HCT116 (cell line): Measurements from ENCODE around the gene PKNOX2. TPM values are rescaled to one million over a fixed set of nuclear protein-coding genes. Genes with fewer than 3 reads are reported as not detected.

Experiments
- ATAC-seq: fragments of 200-7000 bp; cut with Tn5 transposase; 2 replicates; pipeline ENCODE4 v1.9.1; 2020; ENCODE audit warnings: mild to moderate bottlenecking, moderate library complexity
- BruUV-seq: library from RNA; stranded (reverse); fragments of 400-500 nt; replicated peaks from 2 replicates; lab custom pipeline; 2021; lab: Mats Ljungman, UMichigan
- CTCF ChIA-PET: fragments of 300-600 bp; sonication (Branson Sonifier 250); formaldehyde crosslinking; loops from one replicate; lab custom pipeline; 2021; ENCODE audit warnings: antibody characterized with exemption; lab: Charles Lee
- POLR2A ChIA-PET: fragments of 300-600, 350-600 bp; sonication (Branson Sonifier 250); formaldehyde crosslinking; loops from one replicate; lab custom pipeline; 2021; ENCODE audit warnings: antibody characterized with exemption; lab: Charles Lee
- RAD21 ChIA-PET, 2 experiments: fragments of 300-600 bp; sonication (Branson Sonifier 250); formaldehyde crosslinking; loops; one replicate each; lab custom pipeline; 2023; ENCODE audit warnings: low total read pairs in 2 of 2; ENCODE audit not compliant: uncharacterized antibody in 2 of 2, unreplicated experiment in 2 of 2, low non-redundant PET in 1 of 2; lab: Charles Lee
- DNase-seq: peaks from one replicate; pipeline ENCODE4 v3.0.0-alpha.2; 2010; ENCODE audit warnings: low read depth, low spot score
- H2AFZ ChIP-seq: fragments of 200-600 bp; shearing (Covaris generic), sonication (generic); 2 replicates; pipeline ENCODE4 v1.6.1; 2017; ENCODE audit warnings: low read depth, mixed run types, mixed read lengths, antibody characterized with exemption, low read length; ENCODE audit not compliant: poor library complexity, severe bottlenecking
- H3K27ac ChIP-seq: 2 replicates; pipeline ENCODE4 v1.5.1; 2012; ENCODE audit warnings: low read depth, low read length
- H3K27me3 ChIP-seq: fragments of 200-600 bp; sonication (generic); 2 replicates; pipeline ENCODE4 v1.6.1; 2016; ENCODE audit warnings: mixed run types, low read length, mixed read lengths; ENCODE audit not compliant: insufficient read depth
- H3K36me3 ChIP-seq, 2 experiments: fragments of 200-500 bp in 1 of 2; fragments of 200-600 bp in 1 of 2; sonication (Bioruptor generic) in 1 of 2; sonication (generic) in 1 of 2; 2 replicates each; pipeline versions ENCODE4 v1.5.1 to v1.6.1; 2014 to 2016; ENCODE audit warnings: low read length in 2 of 2, inconsistent platforms in 1 of 2, mixed read lengths in 1 of 2, mixed run types in 1 of 2; ENCODE audit not compliant: insufficient read depth in 2 of 2, control insufficient read depth in 1 of 2
- H3K4me1 ChIP-seq, 2 experiments: fragments of 200-600 bp in 1 of 2; sonication (generic) in 1 of 2; 2 replicates each; pipeline versions ENCODE4 v1.5.1 to v1.6.1; 2012 to 2017; ENCODE audit warnings: low read length in 2 of 2, inconsistent platforms in 1 of 2, mild to moderate bottlenecking in 1 of 2, mixed read lengths in 1 of 2, mixed run types in 1 of 2, moderate library complexity in 1 of 2; ENCODE audit not compliant: insufficient read depth in 2 of 2, control insufficient read depth in 1 of 2
- H3K4me2 ChIP-seq: fragments of 200-600 bp; sonication (generic); 2 replicates; pipeline ENCODE4 v1.6.1; 2017; ENCODE audit warnings: mixed run types, low read length, mixed read lengths
- H3K4me3 ChIP-seq, 2 experiments: fragments of 200-600 bp in 1 of 2; sonication (generic) in 1 of 2; replicated peaks in 1 of 2; 2 replicates each; pipeline ENCODE4 v1.5.1; 2011 to 2016; ENCODE audit warnings: low read length in 2 of 2, control low read depth in 1 of 2, low read depth in 1 of 2, mild to moderate bottlenecking in 1 of 2, mixed read lengths in 1 of 2, mixed run types in 1 of 2
- H3K79me2 ChIP-seq: fragments of 200-600 bp; sonication (generic); 2 replicates; pipeline ENCODE4 v1.6.1; 2017; ENCODE audit warnings: mild to moderate bottlenecking, mixed run types, low read length, moderate library complexity, mixed read lengths; ENCODE audit not compliant: insufficient read depth
- H3K9ac ChIP-seq: fragments of 200-600 bp; sonication (generic); 2 replicates; pipeline ENCODE4 v1.6.1; 2016; ENCODE audit warnings: low read length, mixed read lengths
- H3K9me2 ChIP-seq: fragments of 200-600 bp; sonication (generic), shearing (Covaris generic); 2 replicates; pipeline ENCODE4 v1.6.1; 2017; ENCODE audit warnings: mixed run types, mild to moderate bottlenecking, moderate library complexity; ENCODE audit not compliant: insufficient read depth
- H3K9me3 ChIP-seq, 2 experiments: fragments of 200-500 bp in 1 of 2; fragments of 200-600 bp in 1 of 2; sonication (Bioruptor generic) in 1 of 2; sonication (generic) in 1 of 2; 2 replicates each; pipeline ENCODE4 v1.6.1; 2014 to 2017; ENCODE audit warnings: low read length in 2 of 2, mixed read lengths in 2 of 2, inconsistent platforms in 1 of 2, low read depth in 1 of 2, mild to moderate bottlenecking in 1 of 2, mixed run types in 1 of 2, moderate library complexity in 1 of 2; ENCODE audit not compliant: control insufficient read depth in 1 of 2, insufficient read depth in 1 of 2
- H4K20me1 ChIP-seq: fragments of 200-600 bp; sonication (generic), shearing (Covaris generic); 2 replicates; pipeline ENCODE4 v1.6.1; 2017; ENCODE audit warnings: mixed run types, mild to moderate bottlenecking, moderate library complexity; ENCODE audit not compliant: insufficient read depth
- CBX3 ChIP-seq: IDR thresholded peaks from 2 replicates; pipeline ENCODE4 v1.6.1; 2012; ENCODE audit warnings: low read depth
- CEBPB ChIP-seq: IDR thresholded peaks from 2 replicates; pipeline ENCODE4 v1.6.1; 2012; ENCODE audit warnings: low read depth
- EGR1 ChIP-seq: IDR thresholded peaks from 2 replicates; pipeline ENCODE4 v1.6.1; 2012; ENCODE audit warnings: low read depth
- EZH2 ChIP-seq: fragments of 200-600 bp; sonication (generic); IDR thresholded peaks from 2 replicates; pipeline ENCODE4 v1.6.1; 2017; ENCODE audit warnings: antibody characterized with exemption, mixed run types
- EZH2phosphoT487 ChIP-seq: fragments of 200-600 bp; IDR thresholded peaks from 2 replicates; pipeline ENCODE4 v1.6.1; 2018; ENCODE audit warnings: antibody characterized with exemption, borderline replicate concordance
- JUND ChIP-seq: IDR thresholded peaks from 2 replicates; pipeline ENCODE4 v1.6.1; 2012
- POLR2A ChIP-seq: IDR thresholded peaks from 2 replicates; pipeline ENCODE4 v1.7.0; 2011; ENCODE audit warnings: borderline replicate concordance; ENCODE audit not compliant: insufficient read depth, insufficient read length; ENCODE audit errors: extremely low read depth
- POLR2AphosphoS5 ChIP-seq: IDR thresholded peaks from 2 replicates; pipeline ENCODE4 v1.6.1; 2011; ENCODE audit warnings: mild to moderate bottlenecking, low read depth, low read length, moderate library complexity
- RAD21 ChIP-seq: IDR thresholded peaks from 2 replicates; pipeline ENCODE4 v1.6.1; 2012; ENCODE audit warnings: low read depth, mild to moderate bottlenecking
- SP1 ChIP-seq: IDR thresholded peaks from 2 replicates; pipeline ENCODE4 v1.6.1; 2012; ENCODE audit warnings: low read depth
- SRF ChIP-seq: IDR thresholded peaks from 2 replicates; pipeline ENCODE4 v1.6.1; 2012; ENCODE audit warnings: low read depth
- YY1 ChIP-seq: IDR thresholded peaks from 2 replicates; pipeline ENCODE4 v1.6.1; 2011; ENCODE audit warnings: low read length, low read depth, moderate library complexity, mild to moderate bottlenecking; ENCODE audit not compliant: insufficient replicate concordance; ENCODE audit errors: extremely low read depth
- ZFX ChIP-seq: fragments of 450-650 bp; IDR thresholded peaks from 2 replicates; pipeline ENCODE4 v1.6.1; 2017
- ZNF274 ChIP-seq: fragments of 200-500 bp; sonication (Bioruptor generic); IDR thresholded peaks from 2 replicates; pipeline ENCODE4 v1.6.1; 2014; ENCODE audit warnings: mild to moderate bottlenecking, low read depth, low read length, inconsistent platforms
- intact Hi-C: fragments of 100-400 bp; cut with micrococcal nuclease; formaldehyde crosslinking; loops from 2 replicates; pipeline ENCODE4 v1.10.0; 2022
- total RNA-seq: library from RNA; stranded (reverse); gene quantifications from one replicate; pipeline ENCODE4 v1.2.1, GENCODE V29; 2021; ENCODE audit not compliant: unreplicated experiment
- TF ChIP-seq, protein P1 (sequence below): IDR thresholded peaks from 2 replicates; pipeline ENCODE4 v1.6.1; 2011; ENCODE audit warnings: mild to moderate bottlenecking, low read length, moderate library complexity; ENCODE audit not compliant: insufficient replicate concordance; ENCODE audit errors: extremely low read depth
- TF ChIP-seq, protein P2 (sequence below): IDR thresholded peaks from 2 replicates; pipeline ENCODE4 v1.6.1; 2012
- TF ChIP-seq, protein P3 (sequence below): IDR thresholded peaks from 2 replicates; pipeline ENCODE4 v1.6.1; 2012

The PKNOX2 gene
- total RNA-seq, 1 experiment from 2014 or later = 0.20 TPM

DNA sequence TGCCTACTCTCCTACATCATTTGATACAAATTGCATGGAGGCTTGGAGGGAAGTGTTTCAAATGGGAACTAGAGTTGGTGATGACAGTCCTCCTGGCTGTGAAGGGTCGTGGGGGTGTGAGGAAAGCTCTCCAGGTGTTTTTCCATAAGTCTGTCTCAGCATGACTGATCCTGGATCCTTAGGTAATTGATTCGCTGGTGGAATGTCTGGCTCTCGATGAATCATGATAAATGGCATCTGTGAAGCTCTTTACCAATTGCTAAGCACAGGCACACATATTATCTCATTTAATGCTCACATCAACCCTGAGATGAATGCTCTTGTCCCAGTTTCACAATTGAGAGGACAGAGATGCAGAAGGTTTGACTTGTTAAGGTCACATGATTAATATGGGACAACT lies 107.5 kb downstream of the PKNOX2 start:
- ChIA-PET CTCF (no interaction called here), POLR2A (interaction anchor here (0.7 kb wide), 1 partner anchor 622 kb away, joined by 3 read pairs; no protein-coding TSS in a partner anchor), RAD21 (no interaction called here)
- peaks cover 15% of the 10 kb centered on the region; the same call in 1 of the 2 replicates for H3K27me3 ChIP-seq
- no peaks in the 10 kb centered on the region for H4K20me1 ChIP-seq
- ATAC-seq (no peak), DNase-seq (no peak)
- H3K9me3 ChIP-seq = no peaks in the 10 kb centered on the region
- BruUV-seq = no TSS peak
- no peak overlapping the region for H2AFZ ChIP-seq
- no peak overlapping the region for H3K27ac ChIP-seq
- no peaks in the 10 kb centered on the region for H3K4me1 ChIP-seq
- intact Hi-C loops = no loop called here
- no peaks in the 10 kb centered on the region for H3K36me3 ChIP-seq
- no peak overlapping the region for H3K4me3 ChIP-seq
- H3K9me2 ChIP-seq = no peaks in the 10 kb centered on the region
- H3K4me2 ChIP-seq = no peak overlapping the region
- H3K9ac ChIP-seq = no peak overlapping the region
- no peak for TF ChIP-seq YY1
- TF ChIP-seq EZH2 = no peak
- no peak for TF ChIP-seq CBX3
- H3K79me2 ChIP-seq = no peaks in the 10 kb centered on the region

DNA sequence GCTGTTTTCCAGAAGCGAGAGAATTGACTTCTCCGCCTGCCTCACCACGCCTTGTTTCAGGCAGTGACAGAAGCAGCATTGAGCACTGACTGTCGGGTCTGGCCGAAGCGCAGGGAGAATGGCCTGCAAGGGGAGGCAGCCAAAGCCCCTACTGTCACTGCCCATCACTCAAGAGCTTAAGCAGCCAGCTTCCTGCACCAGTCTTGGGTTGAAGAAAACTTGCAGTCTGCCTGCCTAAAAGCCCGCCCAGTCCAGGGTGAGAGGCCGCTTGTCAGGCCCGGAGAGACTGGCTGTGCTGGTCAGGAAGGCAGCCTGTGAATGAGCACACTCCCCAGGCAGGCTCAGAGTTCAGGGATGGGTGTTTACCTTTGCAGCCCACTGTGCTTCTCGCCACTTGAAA lies 108.3 kb downstream of the PKNOX2 start:
- peaks cover 18% of the 10 kb centered on the region for H3K27me3 ChIP-seq
- H3K79me2 ChIP-seq = no peaks in the 10 kb centered on the region
- CTCF ChIA-PET = no interaction called here

More for the DNA sequence above, 108.3 kb downstream of the PKNOX2 start:
- Histone ChIP-seq H3K9ac (no peak overlapping the region), H4K20me1 (no peaks in the 10 kb centered on the region), H3K4me1 (no peaks in the 10 kb centered on the region), H3K9me2 (no peaks in the 10 kb centered on the region), H2AFZ (no peak overlapping the region), H3K27ac (no peak overlapping the region), H3K9me3 (no peaks in the 10 kb centered on the region), H3K4me3 (no peak overlapping the region), H3K4me2 (no peak overlapping the region), H3K36me3 (no peaks in the 10 kb centered on the region)
- POLR2A ChIA-PET = no interaction called here
- TF ChIP-seq, protein P1, sequence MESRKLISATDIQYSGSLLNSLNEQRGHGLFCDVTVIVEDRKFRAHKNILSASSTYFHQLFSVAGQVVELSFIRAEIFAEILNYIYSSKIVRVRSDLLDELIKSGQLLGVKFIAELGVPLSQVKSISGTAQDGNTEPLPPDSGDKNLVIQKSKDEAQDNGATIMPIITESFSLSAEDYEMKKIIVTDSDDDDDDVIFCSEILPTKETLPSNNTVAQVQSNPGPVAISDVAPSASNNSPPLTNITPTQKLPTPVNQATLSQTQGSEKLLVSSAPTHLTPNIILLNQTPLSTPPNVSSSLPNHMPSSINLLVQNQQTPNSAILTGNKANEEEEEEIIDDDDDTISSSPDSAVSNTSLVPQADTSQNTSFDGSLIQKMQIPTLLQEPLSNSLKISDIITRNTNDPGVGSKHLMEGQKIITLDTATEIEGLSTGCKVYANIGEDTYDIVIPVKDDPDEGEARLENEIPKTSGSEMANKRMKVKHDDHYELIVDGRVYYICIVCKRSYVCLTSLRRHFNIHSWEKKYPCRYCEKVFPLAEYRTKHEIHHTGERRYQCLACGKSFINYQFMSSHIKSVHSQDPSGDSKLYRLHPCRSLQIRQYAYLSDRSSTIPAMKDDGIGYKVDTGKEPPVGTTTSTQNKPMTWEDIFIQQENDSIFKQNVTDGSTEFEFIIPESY = no peak
- TF ChIP-seq CEBPB (no peak), RAD21 (no peak), SRF (no peak), ZNF274 (no peak), POLR2AphosphoS5 (no peak), SP1 (no peak), EZH2phosphoT487 (no peak), POLR2A (no peak), EZH2 (no peak), EGR1 (no peak), ZFX (no peak), JUND (no peak)
- TF ChIP-seq, protein P2, sequence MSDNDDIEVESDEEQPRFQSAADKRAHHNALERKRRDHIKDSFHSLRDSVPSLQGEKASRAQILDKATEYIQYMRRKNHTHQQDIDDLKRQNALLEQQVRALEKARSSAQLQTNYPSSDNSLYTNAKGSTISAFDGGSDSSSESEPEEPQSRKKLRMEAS = no peak
- TF ChIP-seq, protein P3, sequence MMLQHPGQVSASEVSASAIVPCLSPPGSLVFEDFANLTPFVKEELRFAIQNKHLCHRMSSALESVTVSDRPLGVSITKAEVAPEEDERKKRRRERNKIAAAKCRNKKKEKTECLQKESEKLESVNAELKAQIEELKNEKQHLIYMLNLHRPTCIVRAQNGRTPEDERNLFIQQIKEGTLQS = no peak
- intact Hi-C loops = no loop called here
- ATAC-seq (no peak), DNase-seq (no peak)
- RAD21 ChIA-PET = no interaction called here
- no TSS peak for BruUV-seq
